ENCODE data around the gene RRAS2. TPM values are rescaled to one million over a fixed set of nuclear protein-coding genes. Genes with fewer than 3 reads are reported as not detected.

RRAS2 gene
- total and polyA plus RNA-seq, 12 donors: 9.2 to 59.3 (median 26.6) TPM

DNA sequence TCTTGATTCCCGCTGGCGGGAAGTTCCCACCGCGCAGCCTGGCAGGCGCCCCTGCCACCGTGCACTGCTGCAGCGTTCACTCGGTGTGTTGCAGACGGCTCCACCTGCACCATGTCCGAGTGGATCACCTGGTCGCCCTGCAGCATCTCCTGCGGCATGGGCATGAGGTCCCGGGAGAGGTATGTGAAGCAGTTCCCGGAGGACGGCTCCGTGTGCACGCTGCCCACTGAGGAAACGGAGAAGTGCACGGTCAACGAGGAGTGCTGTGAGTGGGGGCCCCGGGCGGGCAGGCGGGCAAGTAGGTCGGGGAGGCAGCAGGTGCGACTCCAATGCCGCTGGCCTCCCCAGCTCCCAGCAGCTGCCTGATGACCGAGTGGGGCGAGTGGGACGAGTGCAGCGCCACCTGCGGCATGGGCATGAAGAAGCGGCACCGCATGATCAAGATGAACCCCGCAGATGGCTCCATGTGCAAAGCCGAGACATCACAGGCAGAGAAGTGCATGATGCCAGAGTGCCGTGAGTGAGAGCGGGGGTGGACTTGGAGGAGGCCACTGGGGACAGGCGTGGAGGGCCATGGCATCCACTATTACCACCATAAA lies 99.7 kb downstream of the RRAS2 start:
- no peaks in the 10 kb centered on the region for H3K36me3 ChIP-seq (replicated peaks in 1 of 2)
- TF ChIP-seq, protein P1, sequence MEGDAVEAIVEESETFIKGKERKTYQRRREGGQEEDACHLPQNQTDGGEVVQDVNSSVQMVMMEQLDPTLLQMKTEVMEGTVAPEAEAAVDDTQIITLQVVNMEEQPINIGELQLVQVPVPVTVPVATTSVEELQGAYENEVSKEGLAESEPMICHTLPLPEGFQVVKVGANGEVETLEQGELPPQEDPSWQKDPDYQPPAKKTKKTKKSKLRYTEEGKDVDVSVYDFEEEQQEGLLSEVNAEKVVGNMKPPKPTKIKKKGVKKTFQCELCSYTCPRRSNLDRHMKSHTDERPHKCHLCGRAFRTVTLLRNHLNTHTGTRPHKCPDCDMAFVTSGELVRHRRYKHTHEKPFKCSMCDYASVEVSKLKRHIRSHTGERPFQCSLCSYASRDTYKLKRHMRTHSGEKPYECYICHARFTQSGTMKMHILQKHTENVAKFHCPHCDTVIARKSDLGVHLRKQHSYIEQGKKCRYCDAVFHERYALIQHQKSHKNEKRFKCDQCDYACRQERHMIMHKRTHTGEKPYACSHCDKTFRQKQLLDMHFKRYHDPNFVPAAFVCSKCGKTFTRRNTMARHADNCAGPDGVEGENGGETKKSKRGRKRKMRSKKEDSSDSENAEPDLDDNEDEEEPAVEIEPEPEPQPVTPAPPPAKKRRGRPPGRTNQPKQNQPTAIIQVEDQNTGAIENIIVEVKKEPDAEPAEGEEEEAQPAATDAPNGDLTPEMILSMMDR (IDR thresholded peaks at IDR 0.05): no peak
- no peak for TF ChIP-seq POLR2A (IDR thresholded peaks at IDR 0.05)
- no peak overlapping the region for H3K4me3 ChIP-seq
- intact Hi-C loops (cut with DNase I): loop anchor here in 1 of 2 donors (5.0 kb wide), 1 partner anchor 482 kb away; no protein-coding TSS in a partner anchor
- 58 to 87% (median 65%) methylated on average over 27 to 38 of the region's 38 CpGs for WGBS, 4 donors
- no peak overlapping the region for H3K27ac ChIP-seq
- no peaks in the 10 kb centered on the region for H3K4me1 ChIP-seq (replicated peaks in 1 of 2)
- no peaks in the 10 kb centered on the region for H3K9me3 ChIP-seq (replicated peaks in 1 of 3)
- no peak for DNase-seq
- H3K27me3 ChIP-seq: no peaks in the 10 kb centered on the region

DNA sequence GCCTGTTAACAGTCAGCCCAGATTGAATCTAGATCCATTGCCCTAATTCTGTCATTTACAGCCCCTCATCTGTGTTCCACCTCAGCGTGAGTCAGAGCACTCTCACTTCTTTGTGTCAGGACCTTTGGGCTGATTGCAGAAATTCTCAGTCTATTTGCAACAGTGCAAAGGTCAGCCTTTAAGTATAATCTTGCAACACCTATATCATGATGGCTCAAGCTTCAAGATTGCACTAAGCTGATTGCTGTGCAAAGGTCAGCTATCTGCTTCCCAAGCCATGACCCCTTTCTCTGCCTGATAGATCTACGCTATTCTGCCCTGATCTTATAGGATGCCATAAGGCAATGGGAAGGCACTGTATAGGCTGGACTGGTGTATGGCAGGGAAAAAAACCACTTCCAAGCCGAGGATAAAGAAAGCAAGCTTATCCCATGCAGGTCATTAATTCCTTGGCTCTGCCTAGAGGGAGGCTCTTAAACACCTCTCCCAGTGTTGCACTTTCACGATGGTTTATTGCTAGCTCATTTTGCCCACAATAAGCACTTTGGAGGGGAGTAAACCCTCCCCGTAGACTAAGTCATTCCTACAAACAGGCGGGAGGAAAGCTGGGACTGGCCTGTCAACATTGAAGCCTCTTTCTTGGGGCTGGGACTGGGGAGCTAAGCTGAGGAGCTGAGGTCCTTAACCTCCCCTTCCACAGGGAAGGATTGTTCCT lies 100.6 kb downstream of the RRAS2 start:
- 54 to 74% (median 62%) methylated on average over 6 of the region's 6 CpGs for WGBS, 4 donors

DNA sequence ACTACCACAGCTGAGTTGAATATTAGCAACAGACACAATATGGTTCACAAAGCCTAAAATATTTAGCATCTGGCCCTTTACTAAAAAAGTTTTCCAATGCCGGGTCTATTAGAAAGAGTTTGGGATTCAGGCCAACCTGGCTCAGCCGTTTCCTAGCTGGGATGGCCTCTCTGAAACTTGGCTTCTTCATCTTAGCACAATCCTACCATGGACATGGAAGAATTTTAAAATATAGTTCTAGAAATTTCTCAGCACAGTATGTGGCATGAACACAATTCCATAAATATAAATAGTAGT lies 103.8 kb downstream of the RRAS2 start:
- no peaks in the 10 kb centered on the region for H3K27me3 ChIP-seq
- TF ChIP-seq, protein P1 (IDR thresholded peaks at IDR 0.05): no peak
- TF ChIP-seq POLR2A (IDR thresholded peaks at IDR 0.05): no peak
- H3K4me3 ChIP-seq: no peak overlapping the region
- intact Hi-C loops (cut with DNase I): loop anchor here in 1 of 2 donors (5.0 kb wide), 1 partner anchor 478 kb away; no protein-coding TSS in a partner anchor
- no peak for DNase-seq
- no peak overlapping the region for H3K27ac ChIP-seq
- H3K36me3 ChIP-seq (replicated peaks in 1 of 2): no peaks in the 10 kb centered on the region
- WGBS, 4 donors: 20 to 37% (median 26%) methylated on average over 2 of the region's 2 CpGs
- H3K4me1 ChIP-seq (replicated peaks in 1 of 2): no peaks in the 10 kb centered on the region
- no peaks in the 10 kb centered on the region for H3K9me3 ChIP-seq (replicated peaks in 1 of 3)

More for the DNA sequence above, 100.6 kb downstream of the RRAS2 start:
- intact Hi-C loops (cut with DNase I): loop anchor here in 1 of 2 donors (5.0 kb wide), 1 partner anchor 481 kb away; no protein-coding TSS in a partner anchor
- Histone ChIP-seq H3K36me3 (replicated peaks in 1 of 2) (no peaks in the 10 kb centered on the region), H3K27me3 (no peaks in the 10 kb centered on the region), H3K4me3 (no peak overlapping the region), H3K27ac (no peak overlapping the region), H3K9me3 (replicated peaks in 1 of 3) (no peaks in the 10 kb centered on the region), H3K4me1 (replicated peaks in 1 of 2) (no peaks in the 10 kb centered on the region)
- TF ChIP-seq POLR2A (IDR thresholded peaks at IDR 0.05): no peak
- TF ChIP-seq, protein P1 (IDR thresholded peaks at IDR 0.05): no peak
- no peak for DNase-seq

DNA sequence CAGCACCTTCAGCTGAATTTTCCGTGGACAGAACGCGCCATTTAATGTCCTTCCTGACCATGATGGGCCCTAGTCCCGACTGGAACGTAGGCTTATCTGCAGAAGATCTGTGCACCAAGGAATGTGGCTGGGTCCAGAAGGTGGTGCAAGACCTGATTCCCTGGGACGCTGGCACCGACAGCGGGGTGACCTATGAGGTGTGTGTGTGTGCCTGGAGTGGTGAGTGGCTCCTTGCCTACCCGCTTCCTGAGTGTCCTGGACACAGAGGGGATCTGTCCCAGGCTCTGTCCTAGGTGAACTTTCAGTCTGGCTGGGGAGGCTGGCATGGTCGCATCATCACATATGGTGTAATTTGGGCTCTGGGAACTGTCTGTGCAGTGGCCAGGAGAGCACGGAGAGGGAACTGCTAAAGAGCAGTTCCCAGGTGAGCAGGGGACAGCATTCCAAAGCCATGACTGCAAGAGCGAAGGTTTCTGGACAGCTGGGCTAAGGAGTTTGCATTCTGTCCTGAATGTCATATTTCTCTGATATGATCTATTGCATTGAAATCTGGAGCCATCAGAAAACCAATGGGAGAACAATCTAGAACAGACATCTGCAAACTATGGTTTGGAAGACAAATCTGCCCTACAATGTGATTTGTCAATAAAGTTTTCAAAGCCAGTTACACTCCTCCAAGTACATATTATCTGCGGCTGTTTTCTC lies 104.3 kb downstream of the RRAS2 start:
- peak overlapping the region in 1 of 5 donors; percentile 14 for H3K27ac ChIP-seq
- no peaks in the 10 kb centered on the region for H3K27me3 ChIP-seq
- H3K4me1 ChIP-seq (replicated peaks in 1 of 2): no peaks in the 10 kb centered on the region
- no peaks in the 10 kb centered on the region for H3K36me3 ChIP-seq (replicated peaks in 1 of 2)
- intact Hi-C loops (cut with DNase I): loop anchor here in 1 of 2 donors (5.0 kb wide), 1 partner anchor 477 kb away; no protein-coding TSS in a partner anchor
- 88 to 93% (median 93%) methylated on average over 11 to 13 of the region's 13 CpGs for WGBS, 4 donors
- TF ChIP-seq, protein P1 (IDR thresholded peaks at IDR 0.05): no peak
- TF ChIP-seq POLR2A (IDR thresholded peaks at IDR 0.05): no peak
- H3K9me3 ChIP-seq (replicated peaks in 1 of 3): no peaks in the 10 kb centered on the region
- H3K4me3 ChIP-seq: no peak overlapping the region
- no peak for DNase-seq

Data from adrenal gland (tissue), 12 donors.